Cerebellar cortex (tissue), 1 donor: ENCODE data around the gene GULP1.
"Not testable (repeated sequence)": the region's sequence is repeated elsewhere in the genome, so short reads cannot be mapped to it uniquely, and the experiment has no call there.

ENCODE experiments used
- DNase-seq: peaks from one replicate; pipeline ENCODE4 v3.0.0-alpha.2; 2015; ENCODE audit warnings: low spot score

GULP1 gene, protein sequence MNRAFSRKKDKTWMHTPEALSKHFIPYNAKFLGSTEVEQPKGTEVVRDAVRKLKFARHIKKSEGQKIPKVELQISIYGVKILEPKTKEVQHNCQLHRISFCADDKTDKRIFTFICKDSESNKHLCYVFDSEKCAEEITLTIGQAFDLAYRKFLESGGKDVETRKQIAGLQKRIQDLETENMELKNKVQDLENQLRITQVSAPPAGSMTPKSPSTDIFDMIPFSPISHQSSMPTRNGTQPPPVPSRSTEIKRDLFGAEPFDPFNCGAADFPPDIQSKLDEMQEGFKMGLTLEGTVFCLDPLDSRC

DNA sequence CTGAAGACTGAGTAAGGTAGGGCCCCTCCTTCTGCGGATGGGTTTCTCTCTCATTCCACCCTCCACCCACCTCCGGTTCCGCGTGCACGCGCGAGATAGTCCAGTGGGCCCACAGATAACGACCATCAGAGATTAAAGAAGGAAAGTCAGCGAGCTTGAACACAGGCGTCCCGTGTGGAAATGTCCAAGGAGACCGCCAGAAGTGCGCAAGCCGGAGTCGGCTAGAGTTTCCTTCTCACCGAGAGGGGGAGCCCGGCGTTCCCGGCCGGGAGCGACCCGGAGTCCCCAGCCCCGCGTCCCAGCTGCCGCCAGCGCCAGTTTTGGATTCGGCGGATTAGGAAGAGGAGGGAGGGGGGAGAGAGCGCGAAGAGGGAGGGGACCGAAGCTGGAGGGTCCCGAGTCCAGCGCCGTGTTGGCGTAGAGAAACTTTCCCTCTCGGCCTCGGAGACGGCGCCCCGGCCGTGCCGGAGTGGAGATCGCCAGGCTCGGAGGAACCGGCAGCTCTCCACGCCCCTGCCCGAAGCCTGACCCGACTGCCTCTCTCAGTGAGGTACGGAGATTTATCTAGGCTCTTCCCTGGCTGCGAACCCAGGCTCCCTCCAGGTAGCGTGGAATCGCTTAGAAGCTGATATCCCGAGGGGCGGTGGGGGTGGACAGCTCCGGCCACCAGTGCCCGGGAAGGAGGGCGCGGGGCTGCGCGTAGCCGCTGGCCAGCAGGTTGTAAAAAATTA is at the start of gene GULP1:
Gene GULP1, plus strand, starts transcription at position 258 of the 731 bp plus-strand sequence. CDS start 185,829 bp downstream, outside the sequence.
- DNase-seq, result peak; percentile 53

GRCh38 chr2:188243381-188243780 is 48.3 kb upstream of the GULP1 start:
- no peak for DNase-seq

GRCh38 chr2:188244383-188244782 is 47.3 kb upstream of the GULP1 start:
- DNase-seq, result no peak

GRCh38 chr2:188245230-188245629 is 46.4 kb upstream of the GULP1 start:
- DNase-seq, result no peak

DNA sequence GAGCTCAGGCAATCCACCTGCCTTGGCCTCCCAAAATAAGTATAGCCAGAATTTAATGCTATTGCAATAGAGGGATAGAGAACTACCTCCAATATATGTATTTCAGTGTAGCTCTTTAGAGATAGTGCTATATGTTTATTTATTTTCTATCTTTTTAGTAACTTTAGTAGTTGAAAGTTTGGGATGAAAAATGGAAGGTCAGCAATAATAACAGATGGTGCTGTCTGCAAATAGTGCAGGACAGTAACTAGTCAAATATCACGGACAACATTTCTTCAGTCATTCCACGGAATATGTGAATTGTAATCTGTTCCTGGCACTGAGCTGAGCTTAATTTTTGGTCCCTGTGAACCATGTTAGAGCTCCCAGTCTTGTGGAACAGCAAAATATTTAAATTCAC is 43.2 kb upstream of the GULP1 start:
- DNase-seq, result no peak

DNA sequence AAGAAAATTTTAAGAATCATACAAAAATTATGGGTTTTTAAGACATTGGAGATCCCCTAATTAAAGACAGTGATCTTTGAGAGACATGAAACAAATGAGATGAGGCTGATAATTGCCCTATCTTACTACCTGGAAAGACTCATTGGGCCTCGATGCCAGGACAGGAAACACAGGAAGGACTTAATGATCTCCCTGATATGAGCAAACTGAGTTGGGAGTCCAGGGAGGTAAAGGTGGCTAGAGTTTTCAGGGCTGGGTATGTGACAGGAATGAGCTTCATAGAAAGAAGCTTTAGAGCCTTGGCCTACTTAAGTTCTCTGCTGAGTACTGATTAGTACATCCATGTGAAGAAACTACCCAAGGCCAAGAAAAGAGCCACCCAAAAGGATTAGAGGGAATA is 40.6 kb upstream of the GULP1 start:
- no peak for DNase-seq

- DNase-seq, result no peak
Measured at GRCh38 chr2:188256420-188256819, 35.3 kb upstream of the GULP1 start.

DNA sequence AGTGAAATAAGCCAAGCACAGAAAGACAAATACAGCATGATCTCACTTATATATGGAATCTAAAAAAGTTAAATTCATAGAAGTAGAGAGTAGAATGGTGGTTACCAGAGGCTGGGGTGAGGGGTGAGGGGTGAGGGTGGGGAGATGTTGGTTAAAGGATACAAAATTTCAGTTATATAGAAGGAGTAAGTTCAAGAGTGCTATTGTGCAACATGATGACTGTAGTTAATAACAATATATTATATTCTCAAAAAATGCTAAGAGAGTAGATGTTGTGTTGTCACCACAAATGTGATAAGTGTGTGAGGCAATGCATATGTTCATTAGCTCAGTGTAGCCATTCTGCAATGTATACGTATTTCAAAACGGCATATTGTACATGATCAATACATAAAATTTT is 26.4 kb upstream of the GULP1 start:
- no peak for DNase-seq

GRCh38 chr2:188267776-188268175 is 23.9 kb upstream of the GULP1 start:
- no peak for DNase-seq

DNA sequence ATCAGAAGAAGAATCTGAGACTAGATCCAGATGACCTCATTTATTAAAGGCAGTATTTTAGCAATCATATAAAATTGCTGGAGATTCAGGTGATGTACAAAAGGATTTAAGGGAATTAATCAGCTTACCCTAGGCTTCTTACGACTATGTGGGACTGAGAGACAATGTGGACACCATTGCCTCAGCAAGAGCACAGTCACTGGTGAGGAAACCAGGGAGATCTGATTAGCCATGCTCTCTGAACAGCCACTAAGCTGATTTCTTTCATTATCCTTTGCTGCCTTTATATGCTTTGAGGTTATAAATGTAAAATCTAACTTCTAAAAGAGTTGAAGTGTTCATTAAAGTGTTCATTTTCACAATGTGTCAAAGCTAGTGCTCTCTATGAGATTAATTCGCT is 22.7 kb upstream of the GULP1 start:
- DNase-seq, result no peak

GRCh38 chr2:188272121-188272520 is 19.6 kb upstream of the GULP1 start:
- DNase-seq, result no peak

GRCh38 chr2:188274274-188274673 is 17.4 kb upstream of the GULP1 start:
- no peak for DNase-seq

DNA sequence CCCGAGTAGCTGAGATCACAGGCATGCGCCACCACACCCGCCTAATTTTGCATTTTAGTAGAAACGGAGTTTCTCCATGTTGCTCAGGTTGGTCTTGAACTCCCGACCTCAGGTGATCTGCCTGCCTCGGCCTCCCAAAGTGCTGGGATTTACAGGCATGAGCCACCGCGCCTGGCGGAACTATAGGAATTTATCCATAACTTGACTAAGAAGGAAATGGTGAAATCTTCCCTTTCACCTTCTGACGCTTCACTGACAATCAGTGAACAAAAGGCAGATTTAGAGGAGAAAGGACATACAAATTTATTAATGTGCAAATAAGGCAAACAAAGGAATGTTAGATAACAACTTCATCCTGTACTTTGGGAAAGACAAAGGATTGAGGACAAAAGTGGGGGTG is 15.4 kb upstream of the GULP1 start:
- DNase-seq, result no peak

DNA sequence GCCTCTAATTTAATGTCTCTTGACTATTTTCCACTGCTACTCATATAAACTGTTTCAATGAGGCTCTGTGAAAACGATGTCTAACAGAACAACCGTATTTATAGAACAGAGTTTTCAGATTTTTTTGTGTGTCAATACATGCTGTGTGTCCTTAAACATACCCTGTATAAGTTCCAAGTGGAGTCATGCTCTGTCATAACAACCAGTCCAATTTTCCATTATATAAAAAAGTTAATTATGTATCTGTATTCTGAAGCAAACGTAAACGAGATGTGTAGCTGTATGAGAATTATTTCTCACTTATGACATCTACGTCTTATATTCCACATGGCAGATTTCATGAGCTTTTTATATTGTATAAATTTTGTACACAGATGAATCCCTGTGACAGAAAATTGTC is 13.9 kb upstream of the GULP1 start:
- DNase-seq, result no peak

DNA sequence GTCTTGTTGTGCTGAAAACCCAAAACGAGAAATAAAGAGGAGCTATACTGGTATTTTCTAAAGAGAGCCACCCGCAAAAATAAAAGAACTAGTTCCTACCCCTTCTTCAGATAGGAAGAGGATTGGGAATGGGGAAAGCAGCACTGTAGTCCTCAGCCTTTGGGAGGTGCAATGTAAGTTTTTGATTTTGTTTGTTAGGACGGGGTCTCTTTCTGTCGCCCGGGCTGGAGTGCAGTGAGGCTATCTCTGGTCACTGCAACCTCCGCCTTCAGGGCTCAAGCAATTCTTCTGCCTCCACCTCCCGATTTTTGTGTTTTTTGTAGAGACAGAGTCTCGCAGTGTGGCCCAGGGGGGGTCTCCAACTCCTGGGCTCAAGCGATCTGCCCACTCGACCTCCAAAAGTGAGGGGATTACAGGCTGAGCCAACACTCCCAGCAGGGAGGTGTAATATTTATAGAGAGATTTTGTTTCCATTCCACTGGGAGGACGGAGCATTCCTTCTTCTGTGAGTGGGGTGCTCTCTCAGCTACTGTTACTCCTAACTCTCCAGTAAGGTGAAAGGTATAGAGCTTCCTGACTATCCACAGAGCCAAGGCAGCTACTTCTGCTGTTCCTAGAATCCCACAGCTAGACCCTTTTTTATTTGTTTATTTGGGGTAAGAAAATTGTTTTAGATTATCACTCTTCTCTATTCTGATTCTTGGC is 13.1 kb upstream of the GULP1 start:
- no peak for DNase-seq

- no peak for DNase-seq
Measured at GRCh38 chr2:188279093-188279445, 12.6 kb upstream of the GULP1 start.

DNA sequence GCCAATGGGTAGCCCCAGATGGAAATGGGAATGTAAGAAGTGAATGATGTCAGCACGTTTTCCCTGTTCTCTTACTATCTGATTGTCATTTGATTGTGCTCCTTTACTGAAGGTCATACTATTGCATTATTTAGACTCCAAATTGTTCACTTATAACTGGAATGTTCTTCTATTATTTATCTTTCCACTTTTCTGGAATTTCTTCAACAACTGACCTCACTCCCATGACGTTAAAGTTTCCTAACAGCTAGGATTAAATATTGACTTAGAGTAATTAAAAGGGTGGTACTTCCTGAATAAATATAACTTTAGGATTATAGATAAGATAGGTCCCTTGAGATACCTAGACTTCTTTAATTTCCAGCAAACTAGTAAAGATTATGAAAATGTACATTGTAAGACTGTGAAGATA is 10.9 kb upstream of the GULP1 start:
- DNase-seq, result no peak

DNA sequence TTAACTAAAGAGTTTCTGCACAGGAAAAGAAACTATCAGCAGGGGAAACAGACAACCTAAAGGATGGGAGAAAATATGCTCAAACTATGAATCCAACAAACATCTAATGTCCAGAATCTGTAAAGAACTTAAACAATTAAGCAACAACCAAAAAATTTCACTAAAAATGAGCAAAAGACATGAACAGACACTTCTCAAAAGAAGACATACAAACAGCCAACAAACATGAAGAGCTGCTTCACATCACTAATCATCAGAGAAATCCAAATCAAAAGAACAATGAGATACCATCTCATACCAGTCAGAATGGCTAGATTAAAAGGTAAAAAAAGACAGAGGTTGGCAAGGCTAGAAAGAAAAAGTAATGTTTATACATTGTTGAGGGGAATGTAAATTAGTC is 8.8 kb upstream of the GULP1 start:
- DNase-seq, result no peak

GRCh38 chr2:188284251-188284650 is 7.4 kb upstream of the GULP1 start:
- not testable (repeated sequence) for DNase-seq

DNA sequence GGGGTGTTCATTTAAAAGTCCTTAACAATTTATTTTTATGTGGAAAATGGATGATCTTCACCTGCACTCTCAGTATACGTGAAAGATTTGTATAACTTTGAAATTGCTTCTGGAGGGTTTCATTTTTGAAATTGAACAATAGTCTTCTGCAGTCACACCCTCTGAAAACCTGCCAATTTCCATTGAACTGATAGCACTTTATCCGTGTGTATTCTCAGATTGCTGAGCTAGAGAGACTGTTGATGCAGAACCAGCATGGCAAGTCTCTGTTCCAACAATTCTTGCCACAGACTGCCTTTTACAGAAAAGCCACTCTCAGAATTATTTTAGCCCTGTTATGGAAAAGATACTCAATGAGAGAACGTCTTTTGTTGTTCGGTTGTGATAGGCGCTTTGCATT is 6.6 kb upstream of the GULP1 start:
- DNase-seq, result no peak

DNA sequence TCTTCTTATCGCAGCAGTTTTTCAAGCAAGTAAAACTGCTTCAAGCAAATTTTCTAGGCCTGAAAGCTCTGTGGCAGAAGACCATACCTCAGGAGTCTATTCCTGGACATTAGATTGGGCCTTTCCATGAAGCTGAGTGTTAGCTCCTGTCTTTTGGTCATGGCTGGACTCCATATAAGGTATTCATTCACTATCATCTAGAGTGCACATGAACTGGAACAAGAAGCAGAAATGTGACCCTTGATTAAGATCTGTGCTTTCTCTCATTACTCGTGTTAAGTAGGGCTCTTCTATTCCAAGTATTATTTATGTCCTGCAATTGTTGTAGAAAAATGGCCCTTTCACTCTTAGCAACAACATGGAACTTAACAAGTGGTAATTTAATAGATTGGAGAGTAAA is 5.9 kb upstream of the GULP1 start:
- DNase-seq, result no peak

- peak; percentile 31 for DNase-seq
Measured at GRCh38 chr2:188291142-188291616, 495 bp upstream of the GULP1 start.
